Measurements from ENCODE around the gene PLRG1.
"Not testable (repeated sequence)": the region's sequence is repeated elsewhere in the genome, so short reads cannot be mapped to it uniquely, and the experiment has no call there.

PLRG1 gene

GRCh38 chr4:154549894-154550790 lies at the start of gene PLRG1:
Gene PLRG1 (minus strand): TSS chr4:154550400. CDS start chr4:154550308, 92 bp downstream.
- peaks cover 21% of the 10 kb centered on the region for H3K4me1 ChIP-seq (ENCODE audit: low read depth, poor library complexity, severe bottlenecking)
- peak within 1 kb of the TSS; percentile 60; the same call in 1 of the 2 replicates for H3K9ac ChIP-seq
- no peak for TF ChIP-seq CTCF (conservative IDR thresholded peaks at IDR 0.05; ENCODE audit: low read depth, low read length)
- H2AFZ ChIP-seq (ENCODE audit: low read depth): peak within 1 kb of the TSS; percentile 79
- H3K27ac ChIP-seq: no peak within 1 kb of the TSS; the same call in 1 of the 2 replicates
- H3K4me3 ChIP-seq (IDR thresholded peaks at IDR 0.05; ENCODE audit: insufficient read depth, low read depth, low read length): peak within 1 kb of the TSS; percentile 10
- H3K27me3 ChIP-seq (ENCODE audit: insufficient read depth, low read depth): no peaks in the 10 kb centered on the region
- peaks cover 19% of the 10 kb centered on the region; the same call in 1 of the 2 replicates for H3K36me3 ChIP-seq (ENCODE audit: insufficient read depth)
- peaks cover 31% of the 10 kb centered on the region for H3K79me2 ChIP-seq (ENCODE audit: insufficient read depth, low read depth)
- H3K4me2 ChIP-seq: peak within 1 kb of the TSS; percentile 98
- H4K20me1 ChIP-seq (ENCODE audit: insufficient read depth): no peaks in the 10 kb centered on the region

GRCh38 chr4:154597798-154598774 lies 47.9 kb upstream of the PLRG1 start:
- Histone ChIP-seq H3K27me3 (ENCODE audit: insufficient read depth, low read depth) (no peaks in the 10 kb centered on the region), H3K27ac (no peak overlapping the region), H3K36me3 (ENCODE audit: insufficient read depth) (no peaks in the 10 kb centered on the region), H3K79me2 (ENCODE audit: insufficient read depth, low read depth) (no peaks in the 10 kb centered on the region), H3K4me2 (no peak overlapping the region), H3K4me3 (IDR thresholded peaks at IDR 0.05; ENCODE audit: insufficient read depth, low read depth, low read length) (no peak overlapping the region), H4K20me1 (ENCODE audit: insufficient read depth) (no peaks in the 10 kb centered on the region), H3K9ac (no peak overlapping the region), H2AFZ (ENCODE audit: low read depth) (no peak overlapping the region), H3K4me1 (ENCODE audit: low read depth, poor library complexity, severe bottlenecking) (no peaks in the 10 kb centered on the region)
- TF ChIP-seq CTCF (conservative IDR thresholded peaks at IDR 0.05; ENCODE audit: low read depth, low read length): no peak

- H3K4me3 ChIP-seq (IDR thresholded peaks at IDR 0.05; ENCODE audit: insufficient read depth, low read depth, low read length); H3K4me2 ChIP-seq; H3K9ac ChIP-seq; H3K4me1 ChIP-seq (ENCODE audit: low read depth, poor library complexity, severe bottlenecking); H3K79me2 ChIP-seq (ENCODE audit: insufficient read depth, low read depth); H3K27me3 ChIP-seq (ENCODE audit: insufficient read depth, low read depth); H3K36me3 ChIP-seq (ENCODE audit: insufficient read depth); H3K27ac ChIP-seq; H2AFZ ChIP-seq (ENCODE audit: low read depth); H4K20me1 ChIP-seq (ENCODE audit: insufficient read depth): not testable (repeated sequence)
These were observed 47.1 kb upstream of the PLRG1 start for GRCh38 chr4:154597281-154597680.

GRCh38 chr4:154595807-154596206 lies 45.6 kb upstream of the PLRG1 start:
- Histone ChIP-seq H3K4me2 (no peak overlapping the region), H3K27me3 (ENCODE audit: insufficient read depth, low read depth) (no peaks in the 10 kb centered on the region), H3K27ac (no peak overlapping the region), H3K36me3 (ENCODE audit: insufficient read depth) (no peaks in the 10 kb centered on the region), H4K20me1 (ENCODE audit: insufficient read depth) (no peaks in the 10 kb centered on the region), H3K79me2 (ENCODE audit: insufficient read depth, low read depth) (no peaks in the 10 kb centered on the region), H3K4me3 (IDR thresholded peaks at IDR 0.05; ENCODE audit: insufficient read depth, low read depth, low read length) (no peak overlapping the region), H3K4me1 (ENCODE audit: low read depth, poor library complexity, severe bottlenecking) (no peaks in the 10 kb centered on the region), H2AFZ (ENCODE audit: low read depth) (no peak overlapping the region), H3K9ac (no peak overlapping the region)
- no peak for TF ChIP-seq CTCF (conservative IDR thresholded peaks at IDR 0.05; ENCODE audit: low read depth, low read length)

- H3K79me2 ChIP-seq (ENCODE audit: insufficient read depth, low read depth); H3K4me3 ChIP-seq (IDR thresholded peaks at IDR 0.05; ENCODE audit: insufficient read depth, low read depth, low read length); H3K36me3 ChIP-seq (ENCODE audit: insufficient read depth); H3K27me3 ChIP-seq (ENCODE audit: insufficient read depth, low read depth); H3K9ac ChIP-seq; H4K20me1 ChIP-seq (ENCODE audit: insufficient read depth); H3K27ac ChIP-seq; H3K4me2 ChIP-seq; H2AFZ ChIP-seq (ENCODE audit: low read depth); H3K4me1 ChIP-seq (ENCODE audit: low read depth, poor library complexity, severe bottlenecking): not testable (repeated sequence)
These were observed 44.1 kb upstream of the PLRG1 start for GRCh38 chr4:154594343-154594742.
